GM11168 (cell line): ENCODE measurements around the gene OR6T1.

Source experiments
- in situ Hi-C: fragments of 300-500 bp; cut with MboI; formaldehyde crosslinking; loops from one replicate; pipeline ENCODE4 v1.12.0; 2022; ENCODE audit warnings: low sequenced_read_pairs; ENCODE audit not compliant: unreplicated experiment

The OR6T1 gene

GRCh38 chr11:123943738-123944137, at the start of gene OR6T1:
Gene OR6T1 (minus strand): TSS chr11:123943838. CDS start chr11:123943838, 0 bp downstream.
- in situ Hi-C loops: no loop called here

GRCh38 chr11:123979311-123979710, 35.7 kb upstream of the OR6T1 start:
- in situ Hi-C loops: no loop called here

GRCh38 chr11:123977731-123978347, 34.2 kb upstream of the OR6T1 start, which contains the start of gene OR10S1:
Gene OR10S1 (minus strand): TSS chr11:123977781. CDS start chr11:123977664, 117 bp downstream.
- in situ Hi-C loops: no loop called here

GRCh38 chr11:123976770-123977560, 33.3 kb upstream of the OR6T1 start:
- in situ Hi-C loops: no loop called here

GRCh38 chr11:123973816-123974215, 30.2 kb upstream of the OR6T1 start:
- in situ Hi-C loops: no loop called here

- in situ Hi-C loops: no loop called here
These were observed 13.1 kb upstream of the OR6T1 start for GRCh38 chr11:123956752-123957151.

- in situ Hi-C loops: no loop called here
These were observed 1.5 kb upstream of the OR6T1 start for GRCh38 chr11:123945132-123945531.

GRCh38 chr11:123942413-123942812, 1.2 kb downstream of the OR6T1 start:
- in situ Hi-C loops: no loop called here

GRCh38 chr11:123939317-123939716, 4.3 kb downstream of the OR6T1 start, which contains the start of gene OR4D5:
Gene OR4D5 (plus strand): TSS chr11:123939617. CDS start chr11:123939617, 0 bp downstream.
- in situ Hi-C loops: no loop called here

- in situ Hi-C loops: no loop called here
These were observed 19.6 kb downstream of the OR6T1 start for GRCh38 chr11:123924027-123924426.

- in situ Hi-C loops: no loop called here
These were observed 22.7 kb downstream of the OR6T1 start for GRCh38 chr11:123920943-123921342.

GRCh38 chr11:123905826-123906225, 37.8 kb downstream of the OR6T1 start:
- in situ Hi-C loops: no loop called here

GRCh38 chr11:123904932-123905331, 38.7 kb downstream of the OR6T1 start:
- in situ Hi-C loops: no loop called here

GRCh38 chr11:123903932-123904331, 39.7 kb downstream of the OR6T1 start:
- in situ Hi-C loops: no loop called here

GRCh38 chr11:123901867-123902266, 41.8 kb downstream of the OR6T1 start, which contains the start of gene OR8D4:
Gene OR8D4 (plus strand): TSS chr11:123902167. CDS start chr11:123906432, 4,265 bp downstream.
- in situ Hi-C loops: no loop called here

- in situ Hi-C loops: no loop called here
These were observed 43.8 kb downstream of the OR6T1 start for GRCh38 chr11:123899792-123900191.
